G401 (cell line): ENCODE measurements around the gene PCK1. TPM values are rescaled to one million over a fixed set of nuclear protein-coding genes. Genes with fewer than 3 reads are reported as not detected.
"Not testable (repeated sequence)": the region's sequence is repeated elsewhere in the genome, so short reads cannot be mapped to it uniquely, and the experiment has no call there.

ENCODE experiments used
- DNase-seq: peaks from one replicate; pipeline ENCODE4 v3.0.0-alpha.2; 2015; ENCODE audit warnings: low spot score
- in situ Hi-C: cut with HindIII; loops from 2 replicates; pipeline ENCODE4 v1.10.0; 2016; ENCODE audit warnings: low sequenced_read_pairs, mixed read lengths
- total RNA-seq: library from RNA; depleted of rRNA; stranded (reverse); fragments of >200 nt; shearing (Covaris generic); gene quantifications from 2 replicates; pipeline ENCODE4 v1.2.3, GENCODE V29; 2014; rRNA removed

Gene PCK1
- total RNA-seq, result 0.49 TPM in 1 of 2 replicates, not detected in the other

DNA sequence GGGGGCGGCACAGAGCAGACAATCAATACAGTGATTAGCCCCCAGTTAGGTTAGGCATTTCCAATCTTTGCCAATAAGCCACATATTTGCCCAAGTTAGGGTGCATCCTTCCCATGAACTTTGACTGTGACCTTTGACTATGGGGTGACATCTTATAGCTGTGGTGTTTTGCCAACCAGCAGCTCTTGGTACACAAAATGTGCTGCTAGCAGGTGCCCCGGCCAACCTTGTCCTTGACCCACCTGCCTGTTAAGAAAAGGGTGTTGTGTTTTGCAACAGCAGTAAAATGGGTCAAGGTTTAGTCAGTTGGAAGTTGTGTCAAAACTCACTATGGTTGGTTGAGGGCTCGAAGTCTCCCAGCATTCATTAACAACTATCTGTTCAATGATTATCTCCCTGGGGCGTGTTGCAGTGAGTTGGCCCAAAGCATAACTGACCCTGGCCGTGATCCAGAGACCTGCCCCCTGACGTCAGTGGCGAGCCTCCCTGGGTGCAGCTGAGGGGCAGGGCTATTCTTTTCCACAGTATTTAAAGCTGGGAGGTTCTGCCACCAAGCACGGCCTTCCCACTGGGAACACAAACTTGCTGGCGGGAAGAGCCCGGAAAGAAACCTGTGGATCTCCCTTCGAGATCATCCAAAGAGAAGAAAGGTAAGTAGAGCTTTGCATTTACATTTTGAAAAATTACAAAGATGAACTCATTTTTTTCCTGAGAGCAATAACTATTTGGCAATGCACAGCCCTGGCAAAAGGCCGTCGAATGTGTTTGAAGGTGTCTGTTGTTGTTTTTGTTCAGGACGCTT, at the start of gene PCK1:
PCK1 (plus strand) TSS at position 557 of the 802 bp plus-strand sequence. CDS start 302 bp downstream, outside the sequence.
- in situ Hi-C loops, result no loop called here

GRCh38 chr20:57511709-57512108, 49.2 kb upstream of the PCK1 start:
- in situ Hi-C loops, DNase-seq: not testable (repeated sequence)

More for the DNA sequence above, at the start of gene PCK1:
- DNase-seq, result no peak

DNA sequence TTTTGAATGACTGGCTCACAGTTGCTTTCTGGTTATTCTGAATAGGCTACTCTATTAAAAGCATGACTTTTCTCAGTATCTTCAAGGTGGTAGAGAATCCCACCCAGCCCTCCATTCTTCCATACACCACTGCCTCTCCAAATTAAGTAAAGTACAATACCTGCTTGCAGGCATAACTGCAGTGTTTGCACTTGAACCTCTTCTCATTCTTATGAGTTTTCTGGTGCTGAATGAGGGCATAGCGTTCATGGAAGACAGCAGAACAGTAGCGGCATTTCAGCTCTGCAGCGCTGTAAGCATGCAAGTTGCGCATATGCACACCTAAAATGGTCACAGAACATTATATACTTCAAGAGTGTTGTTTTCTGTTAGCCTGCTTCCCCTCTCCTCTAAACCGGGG, 48.5 kb upstream of the PCK1 start:
- DNase-seq, result no peak
- in situ Hi-C loops, result no loop called here

GRCh38 chr20:57513199-57513598, 47.7 kb upstream of the PCK1 start:
- DNase-seq, result no peak
- in situ Hi-C loops, result no loop called here

- DNase-seq, result peak; percentile 80
- in situ Hi-C loops, result no loop called here
Measured at GRCh38 chr20:57514273-57514751, 46.6 kb upstream of the PCK1 start.

DNA sequence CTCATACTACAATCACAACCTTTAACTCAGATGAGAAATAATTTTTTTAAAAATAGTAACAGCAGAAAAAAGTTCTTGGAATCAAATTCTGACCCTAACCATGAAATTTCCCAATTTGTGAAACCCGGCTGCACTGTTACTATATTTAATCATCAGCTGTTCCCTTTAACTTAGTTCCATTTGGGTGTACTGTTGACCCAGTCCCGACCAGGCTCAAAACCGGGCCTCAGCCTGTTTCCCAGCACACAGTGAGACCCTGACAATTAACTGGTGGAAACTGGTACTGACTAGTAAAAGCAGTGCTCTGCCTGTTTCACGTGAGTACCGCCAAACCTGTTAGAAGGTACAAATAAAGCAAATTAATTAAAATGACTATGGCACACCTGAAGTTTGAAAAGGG, 43.0 kb upstream of the PCK1 start:
- in situ Hi-C loops, result no loop called here
- no peak for DNase-seq

DNA sequence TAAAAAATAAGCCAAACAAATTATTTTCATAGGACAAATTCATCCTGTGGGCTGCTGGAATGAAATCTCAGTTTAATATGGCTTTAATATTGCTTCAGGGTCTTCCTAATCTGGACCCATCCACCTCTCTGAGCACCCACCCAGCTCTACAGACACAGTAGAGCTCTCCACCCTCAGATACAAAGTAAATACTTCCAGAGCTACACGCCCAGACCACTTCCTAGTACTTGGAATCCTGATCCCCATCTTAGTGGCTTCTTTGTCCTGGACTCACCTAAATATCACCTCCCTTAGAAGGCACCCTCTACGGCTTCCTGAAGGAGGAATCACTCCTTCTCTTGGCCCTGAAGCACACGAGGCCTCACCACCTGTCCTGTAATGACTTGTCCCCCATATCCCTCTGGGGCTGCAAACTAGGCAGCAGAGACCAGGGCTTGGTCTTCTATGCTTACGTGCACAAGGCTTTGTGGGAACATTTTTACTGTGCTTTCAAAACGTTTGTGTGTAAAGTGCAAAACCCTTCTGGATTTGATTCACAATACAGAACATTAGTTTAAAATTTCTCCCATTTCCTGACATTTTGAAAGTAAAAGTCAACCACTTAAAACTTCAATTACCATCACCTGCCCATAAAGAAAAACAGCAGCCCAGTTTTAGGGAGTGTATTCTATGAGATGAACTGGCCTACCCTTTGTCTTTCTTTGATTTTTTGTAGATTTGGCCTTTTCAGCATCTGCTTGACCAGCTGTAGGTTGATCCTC, 38.4 kb upstream of the PCK1 start:
- DNase-seq, result no peak
- in situ Hi-C loops, result no loop called here

DNA sequence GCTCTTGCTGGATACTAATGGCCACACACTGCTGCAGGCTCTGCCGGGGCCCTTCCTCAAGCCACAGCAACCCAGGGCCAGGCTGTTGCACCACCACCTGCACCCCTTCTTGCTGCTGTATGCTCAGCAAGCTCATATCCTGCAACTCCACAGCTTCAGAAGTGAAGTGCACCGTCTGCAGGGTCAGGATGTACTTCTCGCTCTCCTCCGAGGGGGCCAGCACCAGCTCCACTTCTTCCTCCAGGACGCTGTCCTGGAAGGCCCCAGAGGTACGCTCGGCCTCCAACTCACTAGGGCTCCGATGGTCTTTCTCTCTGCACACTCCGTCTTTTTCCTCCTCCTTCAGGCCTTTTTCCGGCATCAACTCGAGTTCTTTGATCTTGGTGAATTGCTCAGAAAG, 37.1 kb upstream of the PCK1 start:
- in situ Hi-C loops, result no loop called here

DNA sequence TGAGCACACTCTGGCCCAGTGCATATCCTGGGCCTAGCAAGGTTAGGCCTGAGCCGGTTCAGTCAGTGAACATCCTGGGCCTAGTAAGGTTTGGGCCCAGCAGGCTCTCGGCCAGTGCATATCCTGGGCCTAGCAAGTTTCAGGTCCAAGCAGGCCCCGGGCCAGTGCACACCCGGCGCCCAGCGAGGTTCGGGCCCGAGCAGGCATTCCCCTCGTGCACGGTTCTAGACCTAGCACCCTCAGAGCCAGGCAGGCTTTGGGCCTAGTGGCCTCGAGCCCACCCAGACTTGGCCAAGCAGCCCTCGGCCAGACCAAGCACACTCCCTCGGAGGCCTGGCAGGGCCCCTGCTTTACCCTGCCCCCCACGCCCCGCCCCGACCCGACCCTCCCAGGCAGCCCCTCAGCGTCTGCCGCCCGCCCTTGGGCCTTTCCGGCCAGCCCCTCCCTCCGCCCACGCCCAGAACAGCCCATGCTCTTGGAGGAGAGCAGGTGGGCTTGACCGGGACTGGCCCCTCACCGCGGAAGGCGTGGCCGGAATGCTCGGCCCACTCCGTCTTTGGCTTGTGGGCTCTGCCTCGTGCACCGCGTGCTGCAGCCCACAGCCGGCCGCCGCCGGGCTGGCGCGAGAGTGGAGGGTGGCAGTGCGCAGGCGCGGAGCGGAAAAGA, 36.3 kb upstream of the PCK1 start, which contains the start of gene CTCFL:
CTCFL (minus strand) TSS at position 630 of the 666 bp plus-strand sequence. CDS start 935 bp downstream, outside the sequence.
- no peak for DNase-seq
- in situ Hi-C loops, result no loop called here

More for the DNA sequence above, 37.1 kb upstream of the PCK1 start:
- DNase-seq, result no peak

GRCh38 chr20:57525328-57526086, 35.4 kb upstream of the PCK1 start:
- in situ Hi-C loops, result no loop called here
- DNase-seq, result no peak

DNA sequence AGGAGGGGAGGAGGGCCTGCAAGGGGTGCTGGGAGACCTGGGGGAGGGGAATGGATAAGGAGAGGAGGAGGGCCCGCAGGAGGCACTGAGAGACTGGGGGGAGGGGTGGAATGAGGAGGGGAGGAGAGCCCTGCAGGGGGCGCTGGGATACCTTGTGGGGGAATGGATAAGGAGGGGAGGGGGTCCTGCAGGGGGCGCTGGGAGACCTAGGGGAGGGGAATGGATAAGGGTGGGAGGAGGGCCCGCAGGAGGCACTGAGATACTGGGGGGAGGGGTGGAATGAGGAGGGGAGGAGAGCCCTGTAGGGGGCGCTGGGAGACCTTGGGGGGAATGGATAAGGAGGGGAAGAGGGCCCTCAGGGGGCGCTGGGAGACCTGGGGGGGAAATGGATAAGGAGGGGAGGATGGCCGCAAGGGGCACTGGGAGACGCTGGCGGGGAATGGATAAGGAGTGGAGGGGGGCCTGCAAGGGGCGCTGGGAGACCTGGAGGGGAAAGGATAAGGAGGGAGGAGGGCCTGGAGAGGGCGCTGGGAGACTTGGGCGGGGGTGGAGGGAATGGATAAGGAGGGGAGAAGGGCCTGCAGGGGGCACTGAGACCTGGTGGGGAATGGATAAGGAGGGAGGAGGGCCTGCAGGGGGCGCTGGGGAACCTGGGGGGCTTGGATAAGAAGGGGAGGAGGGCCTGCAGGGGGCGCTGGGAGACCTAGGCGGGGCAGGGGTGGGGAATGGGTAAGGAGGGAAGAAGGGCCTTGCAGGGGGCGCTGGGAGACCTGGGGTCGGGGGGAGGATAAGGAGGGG, 34.6 kb upstream of the PCK1 start:
- in situ Hi-C loops, result no loop called here
- no peak for DNase-seq

GRCh38 chr20:57526885-57527460, 33.9 kb upstream of the PCK1 start:
- DNase-seq, result no peak
- in situ Hi-C loops, result no loop called here

GRCh38 chr20:57527728-57528127, 33.2 kb upstream of the PCK1 start:
- DNase-seq, result no peak
- in situ Hi-C loops, result no loop called here

GRCh38 chr20:57528148-57528547, 32.8 kb upstream of the PCK1 start:
- in situ Hi-C loops, result no loop called here
- DNase-seq, result no peak

DNA sequence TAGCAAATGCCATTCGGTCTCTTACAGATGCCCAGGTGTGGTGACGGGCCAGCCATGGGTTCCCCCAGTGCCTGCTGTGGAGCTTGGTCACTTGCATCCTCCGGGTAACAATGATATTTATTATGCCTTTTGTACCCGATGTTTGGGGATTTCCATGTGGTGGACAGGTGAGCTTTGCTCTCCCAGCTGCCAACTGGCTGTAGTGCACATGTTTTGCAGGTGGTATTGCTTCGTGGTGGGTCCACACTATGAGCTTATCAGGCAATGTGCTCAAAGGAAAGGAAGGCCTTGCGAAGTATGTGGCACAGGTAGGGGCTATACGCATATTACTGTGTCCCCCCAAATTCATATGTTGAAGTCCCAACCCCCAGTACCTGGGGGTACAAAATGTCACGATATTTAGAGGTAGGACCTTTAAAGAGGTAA, 31.7 kb upstream of the PCK1 start:
- no peak for DNase-seq
- in situ Hi-C loops, result no loop called here

DNA sequence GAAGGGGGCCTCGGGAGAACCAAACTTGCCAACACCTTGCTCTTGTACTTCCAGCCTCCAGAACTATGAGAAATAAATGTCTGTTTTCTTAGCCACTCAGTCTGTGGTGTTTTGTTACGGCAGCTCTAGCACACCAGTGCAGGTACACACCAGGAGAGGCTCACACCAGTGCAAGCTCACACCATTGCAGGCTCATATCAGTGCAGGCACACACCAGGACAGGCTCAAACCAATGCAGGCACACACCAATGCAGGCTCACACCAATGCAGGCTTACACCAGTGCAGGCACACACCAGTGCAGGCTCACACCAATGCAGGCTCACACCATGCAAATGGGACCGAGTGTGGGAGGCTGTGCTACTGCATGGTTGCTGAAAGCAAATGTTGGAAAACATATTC, 31.1 kb upstream of the PCK1 start:
- no peak for DNase-seq
- in situ Hi-C loops, result no loop called here

GRCh38 chr20:57530327-57530981, 30.5 kb upstream of the PCK1 start:
- in situ Hi-C loops, result no loop called here
- DNase-seq, result no peak
